Stimulated activated CD8-positive, alpha-beta memory T cell treated with anti-CD3 and anti-CD28 coated beads, Interleukin-4, amount 100 ng/mL, for 24 hours (primary cell): ENCODE results near the gene RAB40C.

Experiments
- DNase-seq: peaks from one replicate; pipeline ENCODE4 v3.0.0-alpha.2; 2020; ENCODE audit warnings: low read depth

The RAB40C gene

GRCh38 chr16:617855-618254 is 28.0 kb downstream of the RAB40C start:
- no peak for DNase-seq

DNA sequence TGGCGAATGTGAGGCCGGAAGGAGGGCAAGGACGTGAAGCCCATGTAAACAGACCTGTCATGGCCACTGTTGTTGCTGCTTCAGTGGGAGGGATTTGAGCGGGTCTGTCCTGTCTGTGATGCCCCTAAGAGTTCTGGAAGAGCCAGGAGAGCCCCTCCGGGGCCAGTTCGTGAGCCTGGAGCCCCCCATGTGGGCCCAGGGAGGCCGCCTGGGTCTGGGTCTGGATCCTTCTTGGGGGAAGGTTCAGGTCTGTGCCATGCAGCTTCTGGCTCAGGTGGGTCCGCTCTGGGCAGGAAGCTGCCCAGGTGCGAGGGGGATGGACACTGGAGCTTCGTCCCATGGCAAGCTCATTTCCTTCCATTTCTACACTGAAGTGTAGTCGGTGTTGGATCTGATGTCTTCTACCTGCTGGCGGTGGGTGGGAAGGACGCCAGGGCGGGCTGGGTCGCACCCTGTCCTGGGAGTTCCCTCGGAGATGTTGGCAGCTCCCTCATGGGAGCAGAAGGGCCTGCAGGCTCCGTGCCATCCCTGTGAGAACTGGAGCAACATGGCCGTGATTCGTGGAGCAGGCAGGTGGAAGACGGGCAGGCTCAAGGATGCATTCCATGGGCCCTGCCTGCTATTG is 29.7 kb downstream of the RAB40C start:
- DNase-seq, result no peak

GRCh38 chr16:620700-621525 is 31.0 kb downstream of the RAB40C start:
- DNase-seq, result no peak

- DNase-seq, result no peak
Measured at GRCh38 chr16:621526-622105, 31.8 kb downstream of the RAB40C start.

GRCh38 chr16:622920-623280 is 33.0 kb downstream of the RAB40C start:
- DNase-seq, result no peak

DNA sequence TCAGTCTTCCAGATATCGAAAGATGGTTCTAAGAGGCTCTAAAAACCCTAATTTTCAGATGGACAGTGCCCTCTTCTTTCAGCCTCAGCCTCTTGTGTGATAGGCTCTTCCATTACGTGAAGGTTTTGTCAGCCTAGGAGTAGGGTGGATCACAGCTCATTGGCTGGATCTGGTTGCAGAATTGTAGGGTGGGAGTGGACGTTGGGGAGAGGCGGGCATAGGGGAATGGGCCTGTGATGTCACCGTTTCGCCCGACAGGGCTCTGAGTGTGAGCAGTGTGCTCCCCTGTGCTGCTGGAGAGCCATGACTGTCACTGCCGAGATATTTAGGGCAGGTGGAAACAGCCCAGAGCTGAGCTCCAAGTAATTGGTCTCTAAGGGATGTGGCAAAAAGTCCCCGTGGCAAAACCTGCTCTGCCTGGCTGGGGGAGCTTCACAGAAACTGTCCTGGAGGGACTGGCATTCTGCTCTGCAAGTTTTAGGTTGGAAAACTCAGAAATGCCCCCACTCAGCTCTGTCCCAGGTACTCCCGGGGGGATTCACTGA is 34.7 kb downstream of the RAB40C start:
- DNase-seq, result no peak

GRCh38 chr16:625117-625976 is 35.5 kb downstream of the RAB40C start:
- no peak for DNase-seq

- DNase-seq, result no peak
Measured at GRCh38 chr16:625977-626765, 36.3 kb downstream of the RAB40C start.

DNA sequence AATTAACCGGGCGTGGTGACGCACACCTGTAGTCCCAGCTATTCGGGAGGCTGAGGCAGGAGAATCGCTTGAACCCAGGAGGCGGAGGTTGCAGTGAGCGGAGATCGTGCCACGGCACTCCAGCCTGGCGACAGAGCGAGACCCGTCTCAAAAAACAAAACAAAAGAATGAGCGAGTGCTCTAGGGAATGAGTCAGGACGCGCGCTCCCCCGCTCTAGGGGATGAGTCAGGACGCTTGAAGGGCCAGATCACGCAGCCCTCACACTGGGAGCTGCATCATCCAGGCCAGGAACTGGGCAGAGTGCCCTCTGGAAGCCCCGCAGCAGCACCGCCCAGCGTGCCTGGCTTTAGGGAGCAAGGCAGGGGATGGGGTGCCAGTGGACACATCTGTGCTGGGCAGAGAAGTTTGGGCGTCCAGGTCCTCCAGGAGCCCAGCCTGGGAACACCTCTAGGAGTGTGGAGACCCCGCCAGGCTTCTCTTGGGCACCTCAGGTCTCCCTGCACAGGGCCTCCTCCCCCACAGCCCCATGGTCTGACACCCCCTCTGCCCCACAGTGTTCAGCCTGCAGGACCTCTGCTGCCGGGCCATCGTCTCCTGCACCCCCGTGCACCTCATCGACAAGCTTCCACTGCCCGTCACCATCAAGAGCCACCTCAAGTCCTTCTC is 37.1 kb downstream of the RAB40C start:
- no peak for DNase-seq

DNA sequence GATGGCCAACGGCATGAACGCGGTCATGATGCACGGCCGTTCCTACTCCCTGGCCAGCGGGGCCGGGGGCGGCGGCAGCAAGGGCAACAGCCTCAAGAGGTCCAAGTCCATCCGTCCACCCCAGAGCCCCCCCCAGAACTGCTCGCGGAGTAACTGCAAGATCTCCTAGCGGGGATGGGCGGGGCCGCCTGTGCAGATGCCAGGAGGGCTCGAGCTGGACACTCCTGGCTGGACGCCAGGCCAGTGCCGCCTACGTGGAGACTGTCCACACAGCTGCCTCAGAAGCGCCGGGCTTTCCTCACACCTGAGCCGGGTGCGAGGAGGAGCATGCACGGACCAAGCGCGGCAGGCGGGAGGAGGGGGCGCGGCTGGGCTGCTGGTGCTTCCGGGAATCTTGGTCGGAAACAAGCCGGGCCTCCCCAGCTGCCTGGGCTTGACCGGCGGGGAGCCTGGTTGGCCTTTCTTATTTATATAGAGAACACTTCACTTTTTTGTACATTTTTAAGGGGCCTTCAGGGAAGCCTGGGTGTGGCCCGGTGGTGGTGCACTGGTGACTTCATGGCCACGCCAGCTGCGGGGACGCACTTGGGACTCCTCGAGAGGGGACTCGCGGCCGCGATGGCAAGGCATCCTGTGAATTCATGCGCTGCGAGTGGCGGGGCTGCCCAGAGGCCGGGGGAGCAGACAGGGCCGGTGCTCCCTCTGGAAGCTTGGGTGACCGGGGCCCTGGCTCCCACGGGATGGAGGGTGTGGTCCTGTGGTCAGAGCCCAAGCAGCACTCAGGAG is 37.8 kb downstream of the RAB40C start:
- DNase-seq, result no peak

- DNase-seq, result no peak
Measured at GRCh38 chr16:628321-629061, 38.6 kb downstream of the RAB40C start.

DNA sequence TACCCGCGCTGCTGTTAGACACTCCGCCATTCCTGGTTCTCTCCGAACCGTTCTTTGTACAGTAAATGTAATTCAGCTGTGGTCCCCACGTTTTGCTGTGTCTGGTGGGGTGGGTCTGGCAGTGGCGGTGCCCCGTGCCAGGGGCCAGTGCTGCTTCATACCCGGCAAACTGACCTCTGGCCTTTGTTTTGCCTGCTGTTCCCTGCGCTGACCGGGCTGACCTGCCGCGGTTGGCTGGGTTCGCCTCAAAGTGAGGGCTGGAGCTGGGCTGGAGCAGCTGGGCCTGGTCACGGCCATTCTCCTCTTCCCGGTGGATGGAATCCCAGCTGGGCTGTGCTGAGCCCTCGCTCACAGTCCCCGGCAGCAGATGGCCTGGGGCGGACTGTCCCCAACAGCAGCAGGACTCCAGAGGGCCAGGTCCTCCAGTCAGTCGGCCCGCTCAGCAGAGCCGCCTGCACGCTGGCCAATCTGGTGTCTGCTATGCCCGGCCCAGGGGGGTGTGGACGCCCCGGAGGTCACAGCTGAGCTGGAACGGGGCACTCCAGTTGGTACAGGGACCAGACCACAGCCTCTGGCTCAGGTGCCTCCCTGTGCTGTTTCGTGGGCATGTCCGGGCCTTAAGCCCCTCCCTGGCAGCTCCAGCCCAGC is 39.4 kb downstream of the RAB40C start:
- no peak for DNase-seq

GRCh38 chr16:629833-630248 is 40.0 kb downstream of the RAB40C start:
- DNase-seq, result no peak

DNA sequence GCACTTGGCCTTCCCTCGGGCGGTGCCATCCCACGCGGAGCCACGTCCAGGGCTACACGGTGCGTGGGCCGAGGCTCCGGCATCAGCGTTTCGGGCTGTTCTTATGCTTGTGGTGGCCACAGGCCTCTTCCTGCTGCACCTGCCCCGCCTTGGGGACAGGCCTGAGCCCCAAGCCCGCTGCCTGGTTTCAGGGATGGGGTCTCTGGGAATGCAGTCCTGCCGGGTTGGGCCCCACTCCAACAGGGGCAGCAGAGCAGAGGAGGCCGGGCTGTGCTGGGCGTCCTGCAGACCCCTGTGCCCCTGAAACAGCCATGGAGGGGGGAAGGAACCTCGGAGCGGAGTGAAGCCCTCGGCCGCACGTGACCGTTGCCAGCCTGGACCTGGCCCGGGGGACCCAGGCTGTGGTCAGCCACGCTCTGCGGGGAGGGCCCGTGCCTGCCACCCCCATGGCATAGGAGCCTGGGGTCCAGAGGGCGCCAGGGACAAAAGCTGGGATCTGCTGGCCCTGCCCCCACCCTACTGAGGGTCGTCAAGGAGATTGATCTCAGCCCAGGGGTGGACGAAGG is 40.5 kb downstream of the RAB40C start:
- DNase-seq, result no peak

GRCh38 chr16:630815-631405 is 41.0 kb downstream of the RAB40C start, which contains the start of gene WFIKKN1:
TSS of gene WFIKKN1 (plus strand) at chr16:630985. CDS start at chr16:631254, 269 bp downstream.
- no peak for DNase-seq

GRCh38 chr16:631808-632358 is 42.0 kb downstream of the RAB40C start:
- no peak for DNase-seq
